Stimulated activated effector memory CD8-positive, alpha-beta T cell treated with anti-CD3 and anti-CD28 coated beads, Interleukin-12 subunit alpha, Interleukin-12 subunit beta, amount 100 ng/mL, for 72 hours (primary cell): ENCODE data around the gene MMAB.

Experiments
- ATAC-seq: fragments of 150-1000 bp; cut with Tn5 transposase; 2 replicates; pipeline ENCODE4 v1.10.0; 2021
- DNase-seq, 2 donors: peaks; one replicate each; pipeline ENCODE4 v3.0.0; 2021 to 2022; ENCODE audit warnings: low spot score in 2 of 2
- H3K27ac Mint-ChIP-seq: one replicate; pipeline ENCODE4 v1.8.0; 2022; ENCODE audit warnings: mild to moderate bottlenecking, mixed read lengths
- H3K36me3 Mint-ChIP-seq: one replicate; pipeline ENCODE4 v1.8.0; 2022; ENCODE audit warnings: mild to moderate bottlenecking, mixed read lengths
- H3K4me1 Mint-ChIP-seq: one replicate; pipeline ENCODE4 v1.8.0; 2022; ENCODE audit warnings: mixed read lengths
- H3K4me3 Mint-ChIP-seq: one replicate; pipeline ENCODE4 v1.8.0; 2022; ENCODE audit warnings: mild to moderate bottlenecking, mixed read lengths
- H3K9me3 Mint-ChIP-seq: one replicate; pipeline ENCODE4 v1.8.0; 2022; ENCODE audit warnings: mixed read lengths

MMAB gene

GRCh38 chr12:109573029-109573913 is at the start of gene MMAB, which contains the start of gene MVK:
Gene MMAB (minus strand): TSS chr12:109573504. CDS start chr12:109573480, 24 bp downstream.
Gene MVK (plus strand): TSS chr12:109573794. CDS start chr12:109574823, 1,029 bp downstream.
- ATAC-seq (peak; percentile 97), DNase-seq (peak; percentile 86 to 98)
- Mint-ChIP-seq H3K4me1 (peaks cover 23% of the 10 kb centered on the region), H3K4me3 (peak within 1 kb of the TSS; percentile 85), H3K27ac (peak within 1 kb of the TSS; percentile 90), H3K9me3 (no peaks in the 10 kb centered on the region), H3K36me3 (peaks cover 71% of the 10 kb centered on the region)

DNA sequence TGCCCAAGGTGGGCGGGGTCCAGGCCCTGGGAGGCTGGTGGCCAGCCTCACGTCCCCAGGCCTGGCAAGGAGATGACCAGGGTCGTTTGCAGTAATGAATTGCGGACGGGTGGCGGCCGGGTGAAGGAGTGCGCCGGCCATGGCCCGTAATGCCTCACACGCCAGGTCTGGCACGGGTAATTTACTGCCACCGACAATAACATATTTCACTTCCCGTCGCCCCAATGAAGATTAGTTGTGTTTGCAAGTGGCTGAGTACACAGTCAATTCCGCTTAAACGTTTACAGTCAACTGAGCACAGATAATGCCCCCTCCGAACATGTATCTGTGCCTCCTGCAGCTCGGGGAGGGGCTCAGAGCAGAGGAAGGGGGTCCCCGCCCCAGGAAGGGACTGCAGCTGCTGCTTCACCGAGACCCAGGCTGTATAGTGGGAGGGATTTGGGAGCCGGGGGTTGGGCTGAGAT is 48.6 kb upstream of the MMAB start:
- ATAC-seq (no peak), DNase-seq (no peak)
- peaks cover 6% of the 10 kb centered on the region for H3K36me3 Mint-ChIP-seq
- H3K9me3 Mint-ChIP-seq, result no peaks in the 10 kb centered on the region
- H3K4me3 Mint-ChIP-seq, result no peak overlapping the region
- no peak overlapping the region for H3K27ac Mint-ChIP-seq
- H3K4me1 Mint-ChIP-seq, result no peaks in the 10 kb centered on the region

- ATAC-seq, result no peak
- Mint-ChIP-seq H3K27ac (no peak overlapping the region), H3K4me1 (no peaks in the 10 kb centered on the region), H3K9me3 (no peaks in the 10 kb centered on the region), H3K36me3 (peaks cover 6% of the 10 kb centered on the region), H3K4me3 (no peak overlapping the region)
- no peak for DNase-seq
These were observed 47.9 kb upstream of the MMAB start for GRCh38 chr12:109621211-109621694.

DNA sequence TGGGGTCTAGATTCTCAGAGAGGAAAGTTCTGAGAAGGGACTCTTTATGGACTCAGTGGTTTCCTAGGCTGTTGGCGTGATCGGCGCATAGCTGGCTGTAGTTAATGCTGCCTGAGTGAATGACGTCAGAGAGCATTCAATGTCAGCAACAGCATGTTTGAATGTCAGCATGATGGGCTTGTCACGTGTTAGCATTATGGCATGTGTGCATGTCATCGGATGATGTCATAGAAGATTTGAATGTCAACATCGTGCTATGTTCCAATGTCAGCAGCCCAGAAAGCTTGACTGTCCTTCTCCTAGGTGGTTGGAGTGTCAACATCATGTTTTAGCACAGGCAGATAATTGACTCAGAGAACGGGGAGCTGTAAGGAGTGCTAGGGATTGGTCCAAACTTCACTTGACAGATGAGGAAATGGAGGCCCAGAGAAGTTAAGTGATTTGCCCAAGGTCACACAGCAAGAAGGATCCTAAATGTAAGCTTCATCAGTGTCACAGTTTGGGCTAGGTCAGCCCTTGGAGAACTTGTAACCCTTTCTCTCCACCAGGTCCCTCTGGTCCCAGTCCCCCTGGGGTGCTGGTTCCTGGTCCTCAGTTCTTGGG is 45.8 kb upstream of the MMAB start:
- Mint-ChIP-seq H3K4me3 (no peak overlapping the region), H3K27ac (no peak overlapping the region), H3K9me3 (no peaks in the 10 kb centered on the region), H3K36me3 (peaks cover 6% of the 10 kb centered on the region), H3K4me1 (no peaks in the 10 kb centered on the region)
- DNase-seq, result no peak
- ATAC-seq, result no peak

DNA sequence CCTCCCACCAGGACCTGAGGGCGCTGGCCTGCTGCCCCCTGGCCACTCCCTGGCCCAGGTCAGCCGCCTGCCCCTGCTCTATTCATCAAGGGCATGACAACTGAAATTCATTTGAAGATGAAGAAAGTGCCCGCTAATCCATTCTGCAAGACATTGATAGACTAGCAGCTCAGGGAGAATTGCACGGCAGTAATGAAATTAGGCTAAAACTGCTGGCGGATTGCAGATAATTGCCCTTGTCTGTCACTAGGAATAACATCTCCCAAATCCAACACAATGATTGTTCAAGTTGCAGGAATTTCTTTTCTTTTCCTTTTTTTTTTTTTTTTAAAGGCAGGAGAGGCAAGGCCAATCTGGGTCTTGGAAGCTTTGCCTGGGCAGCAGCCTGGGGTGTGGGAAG is 44.8 kb upstream of the MMAB start:
- peaks cover 6% of the 10 kb centered on the region for H3K36me3 Mint-ChIP-seq
- DNase-seq (no peak), ATAC-seq (no peak)
- H3K4me1 Mint-ChIP-seq, result no peaks in the 10 kb centered on the region
- no peak overlapping the region for H3K4me3 Mint-ChIP-seq
- no peaks in the 10 kb centered on the region for H3K9me3 Mint-ChIP-seq
- no peak overlapping the region for H3K27ac Mint-ChIP-seq

DNA sequence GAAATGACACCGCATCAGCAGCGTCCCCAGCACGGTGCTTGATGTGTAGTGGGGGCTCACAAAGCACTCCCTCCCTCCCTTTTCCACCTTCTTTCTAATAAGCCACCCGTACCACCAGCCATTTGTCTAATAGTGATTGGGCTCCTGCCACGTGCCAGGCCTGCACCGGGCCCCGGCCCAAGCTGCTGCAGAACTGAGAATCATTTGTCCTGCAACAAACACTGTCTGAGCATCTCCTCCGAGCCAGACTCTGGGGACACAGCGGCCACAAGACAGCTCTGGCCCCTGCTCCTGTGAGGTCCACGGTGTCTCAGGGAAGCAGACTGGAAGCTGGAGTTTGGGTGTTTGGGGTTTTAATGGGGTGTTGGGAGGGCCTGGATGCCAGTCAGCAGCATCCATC is 44.2 kb upstream of the MMAB start:
- H3K4me3 Mint-ChIP-seq, result no peak overlapping the region
- no peak overlapping the region for H3K27ac Mint-ChIP-seq
- ATAC-seq, result no peak
- H3K9me3 Mint-ChIP-seq, result no peaks in the 10 kb centered on the region
- H3K4me1 Mint-ChIP-seq, result no peaks in the 10 kb centered on the region
- DNase-seq, result no peak
- H3K36me3 Mint-ChIP-seq, result no peaks in the 10 kb centered on the region

- DNase-seq (no peak), ATAC-seq (no peak)
- Mint-ChIP-seq H3K9me3 (no peaks in the 10 kb centered on the region), H3K27ac (no peak overlapping the region), H3K36me3 (no peaks in the 10 kb centered on the region), H3K4me1 (no peaks in the 10 kb centered on the region), H3K4me3 (no peak overlapping the region)
These were observed 42.4 kb upstream of the MMAB start for GRCh38 chr12:109615556-109616229.

DNA sequence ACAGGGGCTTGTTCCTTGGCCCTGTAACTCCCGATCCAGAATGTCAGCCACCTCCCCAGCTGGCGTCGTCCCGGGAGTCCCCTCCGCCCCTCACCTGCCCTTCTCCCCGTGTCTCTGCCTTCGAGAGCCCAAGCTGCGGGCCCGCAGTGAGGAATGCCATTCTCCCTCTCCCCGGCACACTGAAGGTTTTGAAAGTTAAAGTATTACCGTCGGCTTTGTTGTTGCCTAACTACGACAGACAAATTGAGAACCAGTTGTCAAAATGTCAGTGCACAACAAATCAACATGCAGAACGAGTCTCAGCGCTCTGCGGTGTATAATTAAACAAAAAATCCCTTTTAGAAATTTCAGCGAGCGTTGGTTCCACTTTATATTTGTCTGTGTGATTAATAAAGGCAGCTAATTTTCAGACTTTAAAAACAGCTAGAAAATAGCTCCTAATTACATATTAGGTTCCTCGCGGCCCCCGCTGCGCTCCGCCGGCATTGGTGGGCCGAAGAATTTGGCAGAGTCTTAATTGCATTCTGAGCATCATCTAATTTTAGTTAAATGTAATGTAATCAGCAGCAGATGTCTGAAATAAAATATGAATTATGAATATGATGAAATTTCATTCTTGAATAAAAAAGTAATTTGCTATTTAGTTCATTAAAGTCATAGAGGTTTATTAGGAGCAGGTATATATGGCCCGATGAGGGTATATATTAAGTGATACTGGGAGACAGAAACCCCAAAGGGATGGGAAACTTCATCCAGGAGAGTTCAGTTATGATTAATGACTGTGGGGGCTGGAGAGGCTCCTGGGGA is 40.5 kb upstream of the MMAB start:
- Mint-ChIP-seq H3K4me3 (no peak overlapping the region), H3K4me1 (no peaks in the 10 kb centered on the region), H3K9me3 (no peaks in the 10 kb centered on the region), H3K36me3 (no peaks in the 10 kb centered on the region), H3K27ac (no peak overlapping the region)
- no peak for DNase-seq
- no peak for ATAC-seq

- Mint-ChIP-seq H3K4me3 (no peak overlapping the region), H3K36me3 (no peaks in the 10 kb centered on the region), H3K4me1 (no peaks in the 10 kb centered on the region), H3K9me3 (no peaks in the 10 kb centered on the region), H3K27ac (no peak overlapping the region)
- no peak for ATAC-seq
- DNase-seq, result no peak
These were observed 39.7 kb upstream of the MMAB start for GRCh38 chr12:109612975-109613502.

GRCh38 chr12:109612003-109612402 is 38.7 kb upstream of the MMAB start:
- no peaks in the 10 kb centered on the region for H3K9me3 Mint-ChIP-seq
- H3K4me3 Mint-ChIP-seq, result no peak overlapping the region
- no peaks in the 10 kb centered on the region for H3K36me3 Mint-ChIP-seq
- H3K27ac Mint-ChIP-seq, result no peak overlapping the region
- no peaks in the 10 kb centered on the region for H3K4me1 Mint-ChIP-seq
- ATAC-seq (no peak), DNase-seq (no peak)

GRCh38 chr12:109611223-109611622 is 37.9 kb upstream of the MMAB start:
- Mint-ChIP-seq H3K27ac (no peak overlapping the region), H3K36me3 (no peaks in the 10 kb centered on the region), H3K4me3 (no peak overlapping the region), H3K9me3 (no peaks in the 10 kb centered on the region), H3K4me1 (no peaks in the 10 kb centered on the region)
- DNase-seq (no peak), ATAC-seq (no peak)

GRCh38 chr12:109610523-109610922 is 37.2 kb upstream of the MMAB start:
- Mint-ChIP-seq H3K4me3 (no peak overlapping the region), H3K36me3 (no peaks in the 10 kb centered on the region), H3K27ac (no peak overlapping the region), H3K4me1 (no peaks in the 10 kb centered on the region), H3K9me3 (no peaks in the 10 kb centered on the region)
- no peak for DNase-seq
- ATAC-seq, result no peak

DNA sequence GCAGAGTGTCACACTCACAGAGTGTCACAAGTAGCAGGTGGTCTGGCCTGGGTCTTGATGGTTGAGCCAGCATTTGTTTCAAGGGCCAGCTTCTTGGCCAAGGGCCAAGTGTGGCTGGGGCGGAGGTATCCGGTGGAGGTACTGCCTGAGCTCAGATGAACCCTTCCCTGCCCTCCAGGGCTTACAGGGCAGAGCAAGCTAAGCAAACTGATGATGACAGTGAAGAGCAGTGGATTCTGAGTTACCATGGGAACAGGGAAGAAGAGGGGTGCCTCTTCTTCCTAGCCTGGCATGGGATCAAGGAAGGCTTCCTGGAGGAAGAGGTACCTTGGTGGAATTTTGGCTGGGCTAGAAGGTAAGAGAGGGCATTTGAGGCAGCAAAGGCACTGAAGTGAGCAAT is 36.0 kb upstream of the MMAB start:
- H3K27ac Mint-ChIP-seq, result no peak overlapping the region
- ATAC-seq (no peak), DNase-seq (no peak)
- no peak overlapping the region for H3K4me3 Mint-ChIP-seq
- H3K9me3 Mint-ChIP-seq, result no peaks in the 10 kb centered on the region
- no peaks in the 10 kb centered on the region for H3K36me3 Mint-ChIP-seq
- peaks cover 2% of the 10 kb centered on the region for H3K4me1 Mint-ChIP-seq

DNA sequence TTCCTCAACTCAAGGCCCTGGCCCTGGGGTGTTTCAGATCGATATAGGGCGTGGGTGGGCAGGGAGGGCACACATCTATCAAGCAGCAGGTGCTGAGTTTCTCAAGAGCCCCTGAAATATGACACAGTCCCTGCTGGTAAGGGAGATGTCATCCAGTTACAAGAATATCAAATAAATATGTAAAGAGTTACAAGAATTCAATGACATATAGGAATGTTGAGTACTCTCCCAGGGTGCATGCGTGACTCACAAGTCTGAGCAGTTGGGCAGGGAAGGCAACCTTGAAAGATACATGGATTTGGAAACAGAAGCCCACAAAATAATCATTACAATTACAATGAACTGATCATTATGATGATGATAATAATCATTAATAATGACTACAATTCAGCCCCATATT is 35.5 kb upstream of the MMAB start:
- Mint-ChIP-seq H3K4me3 (no peak overlapping the region), H3K36me3 (no peaks in the 10 kb centered on the region), H3K4me1 (peaks cover 7% of the 10 kb centered on the region), H3K9me3 (no peaks in the 10 kb centered on the region), H3K27ac (no peak overlapping the region)
- DNase-seq, result no peak
- no peak for ATAC-seq

- Mint-ChIP-seq H3K4me1 (peaks cover 13% of the 10 kb centered on the region), H3K36me3 (no peaks in the 10 kb centered on the region), H3K4me3 (no peak overlapping the region), H3K9me3 (no peaks in the 10 kb centered on the region), H3K27ac (no peak overlapping the region)
- no peak for DNase-seq
- ATAC-seq, result peak; percentile 58
These were observed 35.0 kb upstream of the MMAB start for GRCh38 chr12:109608270-109608669.
